GM12878 (cell line): ENCODE data around the gene FGD3. TPM values are rescaled to one million over a fixed set of nuclear protein-coding genes. Genes with fewer than 3 reads are reported as not detected.
"Not testable (repeated sequence)": the region's sequence is repeated elsewhere in the genome, so short reads cannot be mapped to it uniquely, and the experiment has no call there.

ENCODE experiments used
- ATAC-seq: fragments of 200-7000 bp; cut with Tn5 transposase; 3 replicates; pipeline ENCODE4 v1.9.1; 2020; ENCODE audit warnings: mild to moderate bottlenecking, moderate library complexity
- BruUV-seq: library from RNA; stranded (reverse); fragments of 400-500 nt; replicated peaks from 2 replicates; lab custom pipeline; 2021; lab: Mats Ljungman, UMichigan
- CTCF ChIA-PET: fragments of 300-600 bp; sonication (Branson Sonifier 250); formaldehyde crosslinking; extraction: SDS; loops from one replicate; lab custom pipeline; 2021; ENCODE audit warnings: inconsistent platforms; lab: Yijun Ruan, JAX
- POLR2A ChIA-PET: fragments of 350-600 bp; formaldehyde crosslinking; extraction: SDS; loops from one replicate; lab custom pipeline; 2021; ENCODE audit warnings: inconsistent platforms; lab: Charles Lee
- RAD21 ChIA-PET: fragments of 300-600 bp; sonication (Branson Sonifier 250); formaldehyde crosslinking; loops from one replicate; lab custom pipeline; 2023; ENCODE audit warnings: antibody characterized with exemption; ENCODE audit not compliant: unreplicated experiment; lab: Charles Lee
- SMC1A ChIA-PET: fragments of 300-600 bp; sonication (Branson Sonifier 250); formaldehyde crosslinking; loops from one replicate; lab custom pipeline; 2023; ENCODE audit not compliant: unreplicated experiment, uncharacterized antibody; lab: Charles Lee
- DNase-seq: peaks from one replicate; pipeline ENCODE4 v3.0.0-alpha.2; 2011; ENCODE audit warnings: low read depth, low spot score
- FAIRE-seq: peaks from 3 replicates; lab custom pipeline; 2011; peaks lifted over from hg19 to GRCh38; lab: Jason Lieb, UNC
- H2AFZ ChIP-seq: 2 replicates; pipeline ENCODE4 v1.6.0; 2011; ENCODE audit warnings: low read depth, low read length, control low read depth; ENCODE audit not compliant: control insufficient read depth
- H3K27ac ChIP-seq: 2 replicates; pipeline ENCODE4 v1.5.1; 2011; ENCODE audit warnings: control low read depth; ENCODE audit not compliant: control insufficient read depth, insufficient read depth
- H3K27me3 ChIP-seq, 2 experiments: replicated peaks in 1 of 2; 2 replicates each; pipeline versions ENCODE4 v1.6.0 to v1.6.1; 2011; ENCODE audit warnings: low read length in 1 of 2; ENCODE audit not compliant: control insufficient read depth in 2 of 2, insufficient read depth in 2 of 2
- H3K36me3 ChIP-seq, 2 experiments: 2 replicates each; pipeline ENCODE4 v1.5.1; 2011; ENCODE audit warnings: low read length in 1 of 2; ENCODE audit not compliant: control insufficient read depth in 2 of 2, insufficient read depth in 2 of 2
- H3K4me1 ChIP-seq: 2 replicates; pipeline ENCODE4 v1.6.1; 2011; ENCODE audit warnings: mild to moderate bottlenecking, low read length, moderate library complexity, mixed read lengths; ENCODE audit not compliant: control insufficient read depth, insufficient read depth
- H3K4me2 ChIP-seq: 2 replicates; pipeline ENCODE4 v1.6.0; 2011; ENCODE audit warnings: control low read depth; ENCODE audit not compliant: control insufficient read depth, insufficient read depth
- H3K4me3 ChIP-seq: fragments of 200-600 bp; sonication (generic); 2 replicates; pipeline ENCODE4 v1.5.1; 2016
- H3K79me2 ChIP-seq: 2 replicates; pipeline ENCODE4 v1.6.0; 2011; ENCODE audit warnings: low read length; ENCODE audit not compliant: control insufficient read depth, insufficient read depth
- H3K9ac ChIP-seq: 2 replicates; pipeline ENCODE4 v1.8.0; 2011; ENCODE audit warnings: low read length, control low read depth, mixed read lengths; ENCODE audit not compliant: control insufficient read depth, insufficient read depth
- H3K9me3 ChIP-seq: replicated peaks from 3 replicates; pipeline ENCODE4 v1.5.1; 2011; ENCODE audit warnings: mild to moderate bottlenecking, low read length; ENCODE audit not compliant: control insufficient read depth, insufficient read depth
- H4K20me1 ChIP-seq: 2 replicates; pipeline ENCODE4 v1.6.0; 2011; ENCODE audit not compliant: control insufficient read depth, insufficient read depth
- BCLAF1 ChIP-seq: fragments of 450-650 bp; IDR thresholded peaks from 2 replicates; pipeline ENCODE4 v1.6.1; 2017; ENCODE audit warnings: antibody characterized with exemption, mild to moderate bottlenecking, moderate library complexity
- BMI1 ChIP-seq: fragments of 450-650 bp; IDR thresholded peaks from 2 replicates; pipeline ENCODE4 v1.6.1; 2016; ENCODE audit warnings: mild to moderate bottlenecking, moderate library complexity, borderline replicate concordance
- BRCA1 ChIP-seq: IDR thresholded peaks from 2 replicates; pipeline ENCODE4 v1.6.1; 2011; ENCODE audit warnings: low read depth, low read length, improper control_type of control experiment
- CREM ChIP-seq: IDR thresholded peaks from 2 replicates; pipeline ENCODE4 v1.6.1; 2014; ENCODE audit warnings: antibody characterized with exemption, low read depth
- POLR2AphosphoS5 ChIP-seq: IDR thresholded peaks from 2 replicates; pipeline ENCODE4 v1.6.1; 2011; ENCODE audit warnings: mild to moderate bottlenecking, low read length, inconsistent platforms
- RAD21 ChIP-seq: IDR thresholded peaks from 2 replicates; pipeline ENCODE4 v1.6.1; 2011; ENCODE audit warnings: mild to moderate bottlenecking, low read depth, low read length, moderate library complexity; ENCODE audit not compliant: insufficient read depth
- RAD51 ChIP-seq: fragments of 450-650 bp; IDR thresholded peaks from 2 replicates; pipeline ENCODE4 v1.6.1; 2016; ENCODE audit warnings: moderate library complexity, mild to moderate bottlenecking, inconsistent platforms
- SIX5 ChIP-seq: IDR thresholded peaks from 2 replicates; pipeline ENCODE4 v1.6.1; 2011; ENCODE audit warnings: mild to moderate bottlenecking, low read depth, low read length, moderate library complexity; ENCODE audit not compliant: severe bottlenecking
- STAT1 ChIP-seq: fragments of 450-650 bp; conservative IDR thresholded peaks from 2 replicates; pipeline ENCODE4 v1.6.1; 2014; ENCODE audit warnings: antibody characterized with exemption, mild to moderate bottlenecking
- YY1 ChIP-seq: IDR thresholded peaks from 2 replicates; pipeline ENCODE4 v1.6.1; 2011; ENCODE audit warnings: low read depth, mild to moderate bottlenecking, low read length
- WGBS: methylation state at CpG from one replicate; pipeline ENCODE4 v1.1.6; 2016; ENCODE audit warnings: low lambda C conversion rate; ENCODE audit not compliant: insufficient replicate concordance, insufficient coverage; ENCODE audit errors: missing lambda C conversion rate; 5-methylcytosine and 5-hydroxymethylcytosine counted together
- in situ Hi-C: fragments of 300-500 bp; cut with MboI; formaldehyde crosslinking; loops from 9 replicates; pipeline ENCODE4 v1.14.3; 2018; ENCODE audit warnings: mixed read lengths
- intact Hi-C: fragments of 100-400 bp; cut with micrococcal nuclease; formaldehyde crosslinking; loops from one replicate; pipeline ENCODE4 v1.14.2; 2022; ENCODE audit not compliant: unreplicated experiment
- polyA plus RNA-seq, 11 experiments: library from polyadenylated mRNA; depleted of rRNA in 4 of 11; unstranded in 6 of 11; stranded (reverse) in 5 of 11; fragments of >200 nt; fragmentation: Nextera tagmentation in 4 of 11; fragmentation: Illumina TruSeq in 1 of 11; extraction: Ambion mirVana in 4 of 11; extraction: Trizol in 1 of 11; gene quantifications; 1 replicate in 1 of 11; 2 replicates in 10 of 11; pipeline versions ENCODE4 v1.2.1 to v1.2.3, GENCODE V29; 2011 to 2016; ENCODE audit warnings: inconsistent platforms in 2 of 11, missing spikeins in 2 of 11, low read depth in 1 of 11
- total RNA-seq, 4 experiments: library from RNA; depleted of rRNA in 3 of 4; stranded (reverse); fragments of >200 nt in 3 of 4; fragmentation: Illumina TruSeq in 1 of 4; extraction: Trizol in 1 of 4; gene quantifications; 2 replicates each; pipeline versions ENCODE4 v1.2.1 to v1.2.3, GENCODE V29; 2013 to 2021

FGD3 gene
- total and polyA plus RNA-seq, 10 of the 15 experiments (the other 5 are each of a cell fraction or from before 2014, with no cell fraction given): 0.26 to 18.1 (median 12.4) TPM

GRCh38 chr9:92905137-92905536 lies 42.2 kb upstream of the FGD3 start:
- BruUV-seq, SMC1A ChIA-PET, RAD21 ChIA-PET, ATAC-seq, H3K27me3 ChIP-seq, DNase-seq, H3K36me3 ChIP-seq, H3K4me2 ChIP-seq, H3K9me3 ChIP-seq, H2AFZ ChIP-seq, intact Hi-C loops, H3K4me3 ChIP-seq, POLR2A ChIA-PET, in situ Hi-C loops, H3K9ac ChIP-seq, H3K4me1 ChIP-seq, H3K27ac ChIP-seq, CTCF ChIA-PET, FAIRE-seq, H4K20me1 ChIP-seq, H3K79me2 ChIP-seq: not testable (repeated sequence)
- WGBS: 79% methylated on average over 6 of the region's 6 CpGs

DNA sequence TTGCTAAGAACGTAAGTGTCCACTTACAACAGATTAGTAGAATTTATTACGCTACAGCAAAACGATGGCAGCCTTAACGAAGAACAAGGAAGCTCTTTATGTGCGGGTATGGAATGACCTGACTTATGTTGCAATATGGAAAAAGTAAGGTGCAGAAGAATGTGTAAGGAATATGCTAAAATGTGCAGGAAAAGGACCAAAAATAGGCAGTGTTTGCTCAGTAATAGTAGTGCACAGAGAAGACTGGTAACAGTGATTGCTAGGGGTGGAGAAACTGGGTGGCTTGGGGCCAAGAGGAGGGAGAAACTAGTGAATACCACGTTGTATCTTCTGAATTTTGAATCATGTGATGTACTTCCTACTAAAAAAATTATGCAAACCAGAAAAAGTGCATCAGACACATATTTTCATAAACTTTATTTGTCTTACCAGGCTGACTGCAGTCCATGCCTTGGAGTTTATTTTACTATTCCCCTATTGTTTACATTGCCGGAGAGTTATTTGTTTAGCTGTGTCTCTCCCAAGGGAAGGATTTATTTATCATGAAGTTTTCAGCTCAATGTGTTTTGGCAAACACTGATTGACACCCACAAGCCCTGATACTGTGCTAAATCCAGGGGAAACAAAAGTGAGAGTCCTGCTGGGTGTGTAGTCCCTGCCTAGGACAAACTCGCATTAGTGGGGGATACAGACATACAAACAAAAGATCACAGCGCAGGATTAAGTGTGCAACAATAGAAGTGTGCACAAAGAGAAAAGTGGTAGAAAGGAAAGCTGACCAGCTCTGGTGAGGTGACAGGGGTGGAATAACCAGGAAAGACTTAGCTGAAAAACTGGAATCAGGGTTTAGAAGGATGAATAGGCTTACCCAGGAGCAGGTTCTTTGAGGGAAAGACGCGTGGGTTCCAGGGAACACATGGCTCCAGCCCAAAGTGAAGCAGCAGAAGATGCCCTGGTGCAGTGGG lies 35.5 kb upstream of the FGD3 start:
- Histone ChIP-seq H3K4me2 (no peak overlapping the region), H3K9ac (no peak overlapping the region), H3K4me1 (no peaks in the 10 kb centered on the region), H3K36me3 (no peaks in the 10 kb centered on the region), H2AFZ (no peak overlapping the region), H4K20me1 (no peaks in the 10 kb centered on the region), H3K79me2 (no peaks in the 10 kb centered on the region), H3K27me3 (no peaks in the 10 kb centered on the region; a peak in 2 of 4 replicates), H3K27ac (no peak overlapping the region), H3K9me3 (no peaks in the 10 kb centered on the region), H3K4me3 (no peak overlapping the region)
- no peak for DNase-seq
- CTCF ChIA-PET: no interaction called here
- FAIRE-seq: no peak
- 42% methylated on average over 11 of the region's 11 CpGs for WGBS
- no TSS peak for BruUV-seq
- SMC1A ChIA-PET: no interaction called here
- POLR2A ChIA-PET: interaction anchor here (0.6 kb wide), 1 partner anchor 96 kb away, joined by 3 read pairs; no protein-coding TSS in a partner anchor
- ATAC-seq: no peak
- RAD21 ChIA-PET: no interaction called here
- in situ Hi-C loops: no loop called here
- intact Hi-C loops: no loop called here
- TF ChIP-seq POLR2AphosphoS5: no peak
- TF ChIP-seq CREM: no peak
- TF ChIP-seq STAT1: no peak
- TF ChIP-seq BCLAF1: no peak
- TF ChIP-seq RAD21: no peak
- no peak for TF ChIP-seq BRCA1
- no peak for TF ChIP-seq RAD51
- no peak for TF ChIP-seq SIX5
- TF ChIP-seq YY1: no peak
- no peak for TF ChIP-seq BMI1
